HPDE6-E6E7 (cell line): ENCODE data around the gene EFS.

Experiments
- DNase-seq: peaks from one replicate; pipeline ENCODE4 v3.0.0; 2011; ENCODE audit warnings: missing footprints; ENCODE audit errors: extremely low spot score

The EFS gene

DNA sequence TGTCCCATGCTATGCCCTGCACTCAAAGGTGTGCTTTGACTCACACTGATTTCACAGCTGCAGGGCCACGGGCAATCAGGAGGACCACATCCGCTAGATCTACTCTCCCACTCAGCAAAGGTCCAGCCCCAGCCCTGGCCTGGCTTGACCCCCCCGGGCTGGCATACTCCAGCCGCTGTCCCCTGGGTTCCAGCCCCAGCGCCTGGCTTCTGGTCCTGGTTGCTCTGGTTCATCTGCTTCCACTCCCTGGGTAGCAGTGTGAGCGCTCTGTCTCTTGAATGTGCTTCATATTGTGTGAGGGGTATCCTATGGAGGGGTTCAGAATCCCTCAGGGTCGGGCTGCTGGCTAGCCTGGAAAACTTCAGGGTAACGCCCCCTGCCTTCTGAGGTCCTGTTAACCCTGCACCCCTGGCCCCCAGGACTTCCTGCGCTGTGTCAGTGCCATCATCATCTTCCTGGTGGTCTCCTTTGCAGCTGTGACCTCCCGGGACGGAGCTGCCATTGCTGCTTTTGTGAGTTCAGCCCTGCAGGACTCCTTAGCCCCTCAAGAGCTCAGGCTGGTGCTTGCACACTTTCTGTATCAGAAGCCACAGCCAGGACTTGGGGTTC, 13.7 kb upstream of the EFS start:
- no peak for DNase-seq

DNA sequence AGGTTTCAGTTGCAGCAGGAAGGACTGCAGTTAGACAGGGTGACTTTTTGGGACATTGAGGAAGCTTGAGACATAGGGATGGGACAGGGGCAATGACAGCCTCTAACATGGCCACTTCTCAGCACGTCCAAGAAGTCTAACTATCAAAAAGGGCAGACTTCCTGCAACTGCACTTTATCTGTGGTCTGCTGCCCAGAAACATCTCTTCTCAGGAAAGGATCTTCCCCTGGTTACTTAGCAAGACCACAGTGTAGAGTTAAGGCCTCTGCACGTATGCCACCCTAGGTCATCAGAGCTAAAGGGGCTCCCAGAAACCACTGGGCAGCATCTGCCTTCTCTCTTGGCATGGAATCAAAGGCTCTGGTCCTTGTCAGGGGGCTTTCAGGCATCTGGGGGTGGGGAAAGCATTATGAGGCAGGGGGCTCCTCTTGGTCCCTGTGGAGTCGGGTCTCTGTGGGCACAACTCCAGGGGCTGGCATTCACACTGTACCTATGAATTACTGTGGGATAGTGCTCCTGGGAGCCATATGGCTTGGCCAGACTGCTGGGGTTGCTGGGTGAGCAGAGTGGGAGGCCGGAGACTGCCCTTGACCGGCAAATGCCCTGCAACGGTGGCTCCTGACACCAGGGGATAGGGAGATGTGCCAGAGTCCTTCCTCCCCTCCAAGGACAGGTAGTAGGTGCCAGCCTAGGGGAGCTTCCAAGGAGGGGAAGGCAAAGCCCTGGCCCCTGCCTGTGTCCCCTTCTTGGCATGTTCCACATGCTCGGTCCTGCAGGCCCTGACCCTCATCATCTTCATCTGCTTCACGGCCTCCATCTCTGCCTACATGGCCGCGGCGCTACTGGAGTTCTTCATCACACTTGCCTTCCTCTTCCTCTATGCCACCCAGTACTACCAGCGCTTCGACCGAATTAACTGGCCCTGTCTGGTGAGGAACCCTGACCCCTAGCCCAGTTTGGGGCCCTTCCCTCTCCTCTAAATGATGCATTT, 12.9 kb upstream of the EFS start:
- no peak for DNase-seq

DNA sequence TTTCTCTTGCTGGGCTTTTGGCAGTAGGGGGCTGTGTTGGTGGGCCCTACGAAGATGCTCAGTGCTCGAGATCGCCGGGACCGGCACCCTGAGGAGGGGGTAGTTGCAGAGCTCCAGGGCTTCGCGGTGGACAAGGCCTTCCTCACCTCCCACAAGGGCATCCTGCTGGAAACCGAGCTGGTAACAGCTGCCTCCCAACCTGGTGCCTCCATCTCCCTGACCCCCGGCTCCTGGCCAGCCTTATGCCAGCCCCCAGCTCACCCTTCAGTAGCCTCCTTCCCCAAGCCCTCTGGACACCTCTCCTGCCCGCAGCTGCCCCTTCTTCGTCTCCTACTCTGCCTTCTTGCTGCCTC, 12.2 kb upstream of the EFS start:
- DNase-seq = no peak

DNA sequence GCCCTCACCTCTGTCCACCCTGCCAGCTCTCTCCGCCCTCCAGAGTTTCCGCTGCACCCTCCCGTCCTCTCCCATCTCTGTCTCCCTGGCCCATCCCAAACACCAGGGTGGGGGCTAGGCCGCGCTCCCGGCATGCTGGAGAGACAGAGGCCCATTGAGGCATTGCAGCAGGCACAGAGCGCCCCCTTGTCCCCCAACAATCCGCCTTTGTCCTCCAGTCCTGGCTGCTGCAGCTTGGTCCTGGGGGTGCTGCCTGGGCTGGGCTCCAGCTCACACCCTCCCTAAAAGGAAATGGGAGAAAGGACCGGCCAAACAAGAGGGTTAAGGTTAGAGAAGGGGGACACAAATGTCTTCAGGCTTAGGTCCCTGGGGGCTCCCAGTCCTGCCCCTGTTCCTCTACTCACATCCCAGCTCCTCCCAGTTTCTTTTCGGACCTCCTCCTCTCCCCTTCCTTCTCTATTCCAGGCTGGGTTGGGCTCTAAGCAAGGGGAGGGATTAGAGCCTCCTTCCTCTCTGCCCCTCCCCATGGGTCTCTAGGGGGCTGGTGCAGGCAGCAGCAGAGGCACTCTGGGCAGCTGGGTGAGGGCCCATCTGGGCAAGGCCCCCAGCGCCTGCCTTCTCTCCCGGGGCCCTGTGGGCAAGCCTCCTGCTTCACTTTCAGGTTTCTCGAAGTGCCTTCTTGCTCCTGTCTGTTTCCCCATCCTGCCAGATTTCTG, 11.7 kb upstream of the EFS start, which contains the start of gene CMTM5:
TSS of gene CMTM5 (plus strand) at position 565 of the 716 bp plus-strand sequence. CDS start 206 bp downstream, outside the sequence.
- DNase-seq = no peak

- no peak for DNase-seq
These were observed 10.7 kb upstream of the EFS start for GRCh38 chr14:23375527-23376251.

DNA sequence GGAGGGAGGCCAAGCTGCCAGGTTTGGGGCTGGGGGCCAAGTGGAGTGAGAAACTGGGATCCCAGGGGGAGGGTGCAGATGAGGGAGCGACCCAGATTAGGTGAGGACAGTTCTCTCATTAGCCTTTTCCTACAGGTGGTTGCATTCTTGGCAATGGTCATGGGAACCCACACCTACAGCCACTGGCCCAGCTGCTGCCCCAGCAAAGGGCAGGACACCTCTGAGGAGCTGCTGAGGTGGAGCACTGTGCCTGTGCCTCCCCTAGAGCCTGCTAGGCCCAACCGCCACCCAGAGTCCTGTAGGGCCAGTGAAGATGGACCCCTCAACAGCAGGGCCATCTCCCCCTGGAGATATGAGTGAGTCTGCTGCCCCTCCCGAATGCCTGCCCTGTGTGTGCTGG, 8.1 kb upstream of the EFS start:
- no peak for DNase-seq

GRCh38 chr14:23372509-23372908, 7.5 kb upstream of the EFS start, which contains the start of gene IL25:
TSS of gene IL25 (plus strand) at chr14:23372809.
- DNase-seq = no peak

DNA sequence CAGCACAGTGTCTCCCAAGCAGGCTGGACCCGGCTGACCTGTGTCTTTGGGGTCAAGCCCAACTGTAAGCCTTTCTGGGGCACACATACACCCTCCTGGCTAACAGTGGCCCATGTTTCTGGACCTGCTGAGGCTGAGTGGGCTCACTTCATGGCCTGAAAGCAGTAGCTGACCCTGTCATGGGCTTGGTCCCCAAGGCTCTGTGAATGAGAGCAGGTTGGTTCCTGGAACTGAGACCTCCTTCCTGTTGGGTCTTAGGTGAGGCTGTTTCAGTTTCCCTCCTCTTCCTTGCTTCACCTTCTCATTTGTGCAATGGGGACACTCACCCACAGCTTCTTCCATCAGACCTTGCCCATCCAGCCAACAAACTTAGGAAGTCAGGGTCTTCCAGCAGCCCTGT, 6.9 kb upstream of the EFS start:
- no peak for DNase-seq

DNA sequence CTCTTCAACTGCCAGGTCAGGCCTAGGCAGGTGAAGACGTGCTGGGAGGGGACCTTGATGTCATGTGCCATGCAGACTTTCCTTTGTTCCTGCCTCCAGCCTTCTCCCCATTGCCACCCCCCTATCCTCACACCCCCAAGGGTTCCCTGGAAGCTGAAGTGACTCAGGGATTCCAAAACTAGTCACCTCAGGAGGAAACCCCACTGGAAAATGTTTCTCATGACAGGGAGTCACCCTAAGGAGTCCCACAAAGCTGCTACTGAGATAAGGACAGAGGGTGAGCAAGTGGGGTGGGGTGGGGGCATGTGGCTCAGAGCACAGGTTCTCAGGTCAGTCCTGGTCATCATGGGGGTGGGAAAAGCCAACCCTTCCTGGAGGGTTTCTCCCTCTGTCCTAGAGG, 5.2 kb upstream of the EFS start:
- no peak for DNase-seq

GRCh38 chr14:23366426-23366921, 1.5 kb upstream of the EFS start:
- DNase-seq = peak; percentile 95

GRCh38 chr14:23365732-23366425, 907 bp upstream of the EFS start:
- DNase-seq = peak; percentile 80

- DNase-seq = no peak
These were observed 572 bp downstream of the EFS start for GRCh38 chr14:23364164-23365035.

- DNase-seq = no peak
These were observed 2.8 kb downstream of the EFS start for GRCh38 chr14:23362200-23362599.

GRCh38 chr14:23361763-23362162, 3.2 kb downstream of the EFS start:
- no peak for DNase-seq

GRCh38 chr14:23361320-23361719, 3.7 kb downstream of the EFS start:
- no peak for DNase-seq

DNA sequence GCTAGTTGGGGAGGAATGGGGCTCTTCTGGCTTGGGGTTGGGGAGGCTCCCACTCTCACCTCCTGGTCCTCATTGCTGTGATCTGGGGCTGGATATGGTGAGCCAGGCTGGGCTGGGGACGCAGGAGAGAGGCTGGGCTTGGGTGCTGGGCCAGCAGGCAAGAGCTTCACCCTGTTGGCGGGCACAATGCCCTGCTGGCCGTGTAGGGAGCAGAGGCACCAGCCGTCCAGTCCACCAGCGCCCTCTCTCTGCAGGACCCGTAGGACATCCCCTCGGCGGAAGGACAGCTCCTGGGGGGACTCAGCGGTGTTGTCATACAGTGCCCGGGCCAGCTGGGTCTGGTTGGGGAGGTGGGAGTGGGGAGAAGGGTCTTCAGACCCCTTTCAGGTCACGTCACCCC, 4.5 kb downstream of the EFS start:
- no peak for DNase-seq

GRCh38 chr14:23359722-23360447, 5.1 kb downstream of the EFS start:
- no peak for DNase-seq

DNA sequence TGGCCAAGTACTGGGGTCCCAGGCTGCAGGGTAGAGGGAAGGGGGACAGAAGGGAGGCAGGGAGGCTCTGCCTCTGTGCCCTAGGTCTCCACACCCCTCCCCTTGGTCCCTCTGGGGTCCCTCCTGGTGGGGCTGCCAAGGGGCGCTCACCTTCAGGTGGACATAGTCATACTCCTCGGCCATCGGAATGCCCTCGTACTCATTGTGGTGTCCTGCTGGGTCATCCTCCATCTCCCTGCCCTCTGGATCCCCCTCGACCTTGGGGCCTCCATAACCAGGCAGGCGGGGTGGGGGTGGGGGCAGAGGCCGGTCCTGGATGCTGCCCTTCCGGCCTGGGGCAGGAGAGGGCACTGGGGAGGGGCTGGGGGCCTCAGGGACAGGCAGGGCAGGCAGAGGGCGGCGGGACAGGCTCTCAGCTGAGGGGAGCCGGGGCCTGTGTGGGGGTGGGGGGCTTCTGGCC, 5.8 kb downstream of the EFS start:
- DNase-seq = no peak

DNA sequence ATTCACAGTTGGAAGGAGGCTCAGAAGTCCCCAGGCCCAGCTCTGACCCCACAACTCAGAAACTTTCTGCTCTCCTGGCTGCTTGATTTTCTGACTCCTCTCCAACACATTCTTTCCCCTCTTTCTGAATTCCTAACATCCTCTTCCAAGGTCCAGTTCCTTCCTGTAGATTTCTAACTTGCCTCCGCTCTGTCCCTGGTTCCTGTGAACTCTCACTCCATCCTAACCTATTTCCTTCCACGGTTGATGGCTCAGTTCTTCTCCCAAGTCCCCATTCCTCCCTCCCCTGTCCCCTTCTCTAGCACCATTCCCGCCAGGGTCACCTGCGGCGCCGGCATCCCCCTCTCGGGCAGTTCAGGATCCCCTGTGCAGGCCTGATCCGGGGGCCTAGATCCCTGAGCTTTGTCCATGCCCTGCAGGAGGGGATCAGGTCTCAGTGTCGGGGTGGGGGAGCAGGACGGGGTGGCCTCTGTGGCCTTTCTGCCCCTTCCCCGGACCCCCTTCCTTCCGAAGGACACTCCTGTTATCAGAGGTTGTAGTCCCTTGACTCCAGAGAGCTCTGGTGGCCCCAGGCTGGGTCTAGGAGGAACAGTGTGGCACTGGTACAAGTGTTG, 6.3 kb downstream of the EFS start:
- DNase-seq = no peak
